ENCODE results near the gene USP4. TPM values are rescaled to one million over a fixed set of nuclear protein-coding genes. Genes with fewer than 3 reads are reported as not detected.

The USP4 gene
- total RNA-seq, 4 donors from 2014 or later, result 31.0 to 67.3 (median 36.5) TPM

- TF ChIP-seq CTCF (IDR thresholded peaks at IDR 0.05; ENCODE audit: low read depth), result no peak
These were observed 84.7 kb downstream of the USP4 start for GRCh38 chr3:49255112-49255511.

DNA sequence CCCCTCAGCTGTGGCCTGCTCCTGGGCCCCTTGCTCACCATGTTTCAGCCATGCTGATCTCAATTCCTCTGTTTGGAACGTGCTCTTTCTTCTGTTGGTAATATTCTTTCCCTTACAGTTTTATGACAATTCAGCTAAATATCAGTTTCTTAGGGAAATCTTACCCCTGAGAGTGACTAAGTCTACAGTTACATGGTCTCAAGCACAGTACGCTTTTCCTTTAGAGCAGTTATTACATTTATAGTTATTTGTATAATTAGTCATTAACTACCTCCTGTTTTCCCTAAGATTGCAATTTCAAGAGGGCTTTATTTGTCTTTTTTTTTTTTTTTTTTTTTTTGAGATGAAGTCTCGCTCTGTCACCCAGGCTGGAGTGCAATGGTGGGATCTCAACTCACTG is 86.3 kb downstream of the USP4 start:
- no peak for TF ChIP-seq CTCF (IDR thresholded peaks at IDR 0.05; ENCODE audit: low read depth)

DNA sequence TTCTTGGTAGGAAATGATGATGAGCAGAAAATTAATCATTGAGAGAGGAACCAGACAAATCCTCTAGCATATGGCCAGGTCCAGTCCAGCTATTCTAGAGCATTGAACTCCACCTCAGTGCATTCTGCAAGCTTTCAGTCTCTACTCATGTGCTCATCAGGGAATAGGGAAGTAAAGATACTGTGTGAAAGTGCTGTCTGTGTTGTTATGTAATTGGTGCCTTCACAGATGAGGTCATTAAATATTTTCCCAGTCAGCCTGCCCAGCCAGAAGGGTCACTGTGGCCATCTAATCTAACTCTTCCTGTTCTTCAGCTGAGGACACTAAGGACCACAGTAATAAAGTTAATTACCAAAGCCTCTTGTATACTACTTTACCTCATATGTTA is 91.0 kb downstream of the USP4 start:
- TF ChIP-seq CTCF (IDR thresholded peaks at IDR 0.05; ENCODE audit: low read depth), result no peak

DNA sequence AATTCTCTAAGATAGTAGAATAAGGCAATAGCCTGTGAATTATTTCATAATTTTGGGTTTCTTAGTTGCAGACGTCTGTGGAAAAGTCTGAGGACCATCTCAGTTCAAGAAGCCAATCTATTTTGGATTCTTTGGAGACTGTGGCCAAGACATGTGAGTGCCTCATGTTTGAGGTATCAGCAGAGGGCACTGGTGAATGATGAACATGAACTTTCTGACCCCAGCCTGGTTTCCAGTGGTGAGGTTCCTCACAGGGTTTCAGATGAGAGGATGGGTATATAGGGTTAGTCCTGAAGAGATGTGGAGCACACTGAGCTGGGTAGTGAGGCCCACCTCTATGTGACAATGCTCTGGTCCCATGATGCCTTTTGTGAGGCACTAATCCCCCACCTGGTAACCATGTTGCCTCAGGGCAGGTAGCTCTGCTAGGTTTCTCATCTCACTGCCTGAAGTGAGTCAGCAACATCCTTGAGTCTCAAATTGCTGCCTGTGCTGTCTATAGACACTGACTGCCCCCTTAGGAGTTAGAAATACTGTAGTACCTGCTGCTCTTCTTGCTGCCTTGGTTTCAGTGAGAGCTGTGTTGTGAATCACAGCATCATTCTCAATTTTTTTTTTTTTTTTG is 95.2 kb downstream of the USP4 start:
- no peak for TF ChIP-seq CTCF (IDR thresholded peaks at IDR 0.05; ENCODE audit: low read depth)

DNA sequence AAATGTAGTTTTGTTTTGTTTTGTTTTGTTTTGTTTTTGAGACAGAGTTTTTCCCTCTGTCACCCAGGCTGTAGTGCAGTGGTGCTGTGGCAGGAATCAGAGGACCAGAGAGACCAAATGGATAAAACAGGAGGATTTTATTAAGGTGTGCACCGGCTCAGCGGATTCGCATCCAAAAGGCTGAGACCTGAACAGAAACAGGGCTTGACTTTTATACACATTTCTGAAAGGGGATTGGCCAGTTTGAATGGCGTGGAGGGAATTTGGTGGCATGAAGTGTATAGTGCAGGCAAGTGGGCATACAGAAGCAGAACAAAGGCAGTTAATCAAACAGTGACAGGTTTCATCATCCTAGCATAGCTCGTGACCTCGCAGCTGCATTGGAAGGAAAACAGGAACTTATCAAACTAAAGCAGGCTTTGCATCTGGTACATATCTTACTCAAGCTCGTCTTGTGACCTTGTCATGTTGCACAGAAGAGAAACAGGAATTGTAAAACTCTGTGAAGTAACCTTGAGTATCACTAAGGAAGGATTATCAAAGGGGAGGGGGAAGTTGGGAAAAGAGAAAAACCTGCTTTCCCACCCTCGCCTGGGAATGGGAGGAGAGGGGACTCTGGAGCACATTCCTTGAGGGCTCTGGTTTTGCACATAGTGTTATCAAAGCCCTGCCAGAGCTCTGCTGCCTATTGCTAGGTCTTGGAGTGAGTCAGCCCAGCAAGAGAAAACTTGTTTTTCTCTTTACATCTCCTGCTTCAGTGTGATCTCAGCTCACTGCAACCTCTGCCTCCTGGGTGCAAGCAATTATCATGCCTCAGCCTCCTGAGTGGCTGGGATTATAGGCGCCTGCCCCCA is 101.4 kb downstream of the USP4 start:
- TF ChIP-seq CTCF (IDR thresholded peaks at IDR 0.05; ENCODE audit: low read depth), result no peak

DNA sequence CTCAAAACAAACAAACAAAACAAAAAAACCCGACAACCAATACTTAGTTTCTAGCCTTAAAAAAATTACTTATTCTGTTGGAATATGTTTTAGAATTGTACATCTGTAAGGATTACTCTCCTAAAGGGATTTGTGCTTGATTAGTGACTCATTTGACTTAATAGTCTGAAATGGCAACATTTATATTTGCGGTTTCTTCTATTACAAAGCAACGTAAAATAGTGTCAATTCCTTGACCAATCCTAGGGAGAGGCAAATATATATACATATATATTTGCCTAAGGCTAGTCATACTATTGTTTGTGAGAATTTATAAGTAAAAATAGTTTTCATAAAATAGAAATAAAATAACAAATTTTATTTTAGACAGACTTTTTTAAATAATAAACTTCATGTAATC is 102.5 kb downstream of the USP4 start:
- TF ChIP-seq CTCF (IDR thresholded peaks at IDR 0.05; ENCODE audit: low read depth), result no peak

GRCh38 chr3:49236226-49236625 is 103.6 kb downstream of the USP4 start:
- TF ChIP-seq CTCF (IDR thresholded peaks at IDR 0.05; ENCODE audit: low read depth), result no peak
